NCI-H510A treated with DMSO at 0.1 percent for 48 hours (cell line): ENCODE measurements around the gene BPTF.
"Not testable (repeated sequence)": the region's sequence is repeated elsewhere in the genome, so short reads cannot be mapped to it uniquely, and the experiment has no call there.

Source experiments
- DNase-seq: peaks from one replicate; lab custom pipeline; 2025; lab: John Stamatoyannopoulos, UW

Gene BPTF, protein sequence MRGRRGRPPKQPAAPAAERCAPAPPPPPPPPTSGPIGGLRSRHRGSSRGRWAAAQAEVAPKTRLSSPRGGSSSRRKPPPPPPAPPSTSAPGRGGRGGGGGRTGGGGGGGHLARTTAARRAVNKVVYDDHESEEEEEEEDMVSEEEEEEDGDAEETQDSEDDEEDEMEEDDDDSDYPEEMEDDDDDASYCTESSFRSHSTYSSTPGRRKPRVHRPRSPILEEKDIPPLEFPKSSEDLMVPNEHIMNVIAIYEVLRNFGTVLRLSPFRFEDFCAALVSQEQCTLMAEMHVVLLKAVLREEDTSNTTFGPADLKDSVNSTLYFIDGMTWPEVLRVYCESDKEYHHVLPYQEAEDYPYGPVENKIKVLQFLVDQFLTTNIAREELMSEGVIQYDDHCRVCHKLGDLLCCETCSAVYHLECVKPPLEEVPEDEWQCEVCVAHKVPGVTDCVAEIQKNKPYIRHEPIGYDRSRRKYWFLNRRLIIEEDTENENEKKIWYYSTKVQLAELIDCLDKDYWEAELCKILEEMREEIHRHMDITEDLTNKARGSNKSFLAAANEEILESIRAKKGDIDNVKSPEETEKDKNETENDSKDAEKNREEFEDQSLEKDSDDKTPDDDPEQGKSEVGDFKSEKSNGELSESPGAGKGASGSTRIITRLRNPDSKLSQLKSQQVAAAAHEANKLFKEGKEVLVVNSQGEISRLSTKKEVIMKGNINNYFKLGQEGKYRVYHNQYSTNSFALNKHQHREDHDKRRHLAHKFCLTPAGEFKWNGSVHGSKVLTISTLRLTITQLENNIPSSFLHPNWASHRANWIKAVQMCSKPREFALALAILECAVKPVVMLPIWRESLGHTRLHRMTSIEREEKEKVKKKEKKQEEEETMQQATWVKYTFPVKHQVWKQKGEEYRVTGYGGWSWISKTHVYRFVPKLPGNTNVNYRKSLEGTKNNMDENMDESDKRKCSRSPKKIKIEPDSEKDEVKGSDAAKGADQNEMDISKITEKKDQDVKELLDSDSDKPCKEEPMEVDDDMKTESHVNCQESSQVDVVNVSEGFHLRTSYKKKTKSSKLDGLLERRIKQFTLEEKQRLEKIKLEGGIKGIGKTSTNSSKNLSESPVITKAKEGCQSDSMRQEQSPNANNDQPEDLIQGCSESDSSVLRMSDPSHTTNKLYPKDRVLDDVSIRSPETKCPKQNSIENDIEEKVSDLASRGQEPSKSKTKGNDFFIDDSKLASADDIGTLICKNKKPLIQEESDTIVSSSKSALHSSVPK (N-terminal part only)

DNA sequence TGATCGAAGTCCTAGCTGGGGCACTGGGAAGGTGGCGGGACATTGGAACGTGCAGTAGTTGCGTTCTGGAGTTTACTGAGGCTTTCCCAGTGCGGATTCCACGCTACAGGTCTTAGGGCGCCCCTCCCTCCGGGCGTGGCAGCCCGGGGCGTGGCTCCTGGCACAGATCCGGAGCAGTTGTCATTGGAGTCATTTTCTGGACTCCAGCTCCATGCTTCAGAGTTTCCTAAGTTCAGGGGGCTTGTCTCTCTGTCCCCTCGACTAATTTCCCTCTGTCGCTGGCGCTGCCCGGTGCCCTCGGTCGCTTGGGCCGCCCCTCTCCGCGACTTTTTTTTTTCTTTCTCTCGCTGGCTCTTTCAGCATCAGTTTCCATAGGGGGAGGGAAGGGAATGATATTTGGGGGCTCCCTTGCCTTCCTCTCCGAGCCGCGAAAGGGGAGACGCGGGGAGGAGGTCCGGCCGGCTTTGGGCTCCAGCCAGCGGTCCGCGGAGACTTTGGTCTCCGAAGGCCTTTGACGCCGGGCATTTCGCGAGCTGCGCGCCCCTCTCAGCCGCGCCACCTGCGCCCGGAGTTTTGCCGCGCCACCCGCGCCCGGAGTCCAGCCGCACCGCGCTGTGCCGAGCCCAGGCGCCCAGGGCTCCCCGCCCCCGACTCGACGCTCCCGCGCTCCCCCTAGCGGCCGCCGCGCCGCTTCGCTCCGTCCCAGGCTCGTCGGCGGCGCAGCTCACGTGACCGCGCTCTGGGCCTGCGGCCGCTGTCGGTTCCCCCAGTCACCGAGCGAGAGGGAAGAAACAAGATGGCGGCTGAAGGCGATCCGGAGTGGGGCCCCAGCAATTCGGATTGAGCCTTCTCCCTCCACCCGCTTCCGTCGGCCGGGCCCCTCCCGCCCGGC lies at the start of gene BPTF:
BPTF (plus strand) TSS at position 769 of the 892 bp plus-strand sequence. CDS start 222 bp downstream, outside the sequence.
- DNase-seq, result peak; percentile 93

DNA sequence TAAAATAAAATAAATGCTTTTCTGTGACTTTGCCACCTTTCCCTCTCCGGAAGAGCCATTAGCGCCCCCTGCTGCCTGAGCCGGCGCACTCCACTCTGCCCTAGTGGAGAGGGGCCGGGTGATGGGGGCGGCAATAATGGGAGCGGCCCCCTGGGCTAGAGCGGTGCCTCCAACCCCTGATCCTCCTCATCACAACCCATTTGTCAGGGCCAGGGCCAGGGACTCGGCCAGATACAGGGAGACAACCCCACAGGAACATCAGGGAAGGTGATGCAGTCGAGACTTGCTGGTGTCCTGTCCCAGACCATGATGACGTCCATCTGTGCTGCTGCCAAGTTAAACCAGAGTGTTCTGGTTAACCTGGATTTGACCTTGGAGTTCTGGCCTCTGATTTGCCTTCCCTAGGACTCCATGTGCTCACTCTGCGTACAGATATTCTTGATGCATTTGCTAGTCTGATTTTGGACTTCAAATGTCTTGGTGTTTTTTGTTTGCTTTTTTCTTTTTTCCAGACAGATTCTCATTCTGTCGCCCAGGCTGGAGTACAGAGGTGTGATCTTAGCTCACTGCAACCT lies 46.1 kb upstream of the BPTF start:
- no peak for DNase-seq

DNA sequence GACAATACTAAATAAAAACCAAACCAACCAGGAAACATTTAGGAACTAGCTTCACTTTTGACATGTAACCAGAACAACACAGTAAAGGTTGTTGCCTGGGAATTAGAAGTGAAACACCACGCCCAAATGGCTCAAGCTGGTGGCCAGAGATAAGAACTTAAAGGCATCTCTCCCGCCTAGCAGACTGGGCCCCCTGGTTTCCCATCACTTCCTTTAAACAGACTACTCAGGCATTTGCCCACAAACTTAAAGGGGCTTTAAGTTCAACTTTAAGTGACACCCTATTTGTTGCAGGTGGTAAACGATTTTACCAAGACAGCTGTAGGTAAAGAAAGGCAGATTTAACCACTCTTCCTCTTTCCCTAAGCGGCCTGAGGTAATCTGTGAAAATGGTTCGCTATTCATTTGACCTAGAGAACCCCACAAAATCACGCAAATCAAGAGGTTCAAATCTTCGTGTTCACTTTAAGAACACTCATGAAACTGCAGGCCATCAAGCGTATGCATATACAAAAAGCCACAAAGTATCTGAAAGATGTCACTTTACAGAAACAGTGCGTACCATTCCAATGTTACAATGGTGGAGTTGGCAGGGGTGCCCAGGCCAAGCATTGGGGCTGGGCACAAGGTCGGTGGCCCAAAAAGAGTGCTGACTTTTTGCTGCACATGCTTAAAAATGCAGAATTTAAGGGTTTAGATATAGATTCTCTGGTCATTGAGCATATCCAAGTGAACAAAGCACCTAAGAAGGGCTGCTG lies 40.8 kb upstream of the BPTF start:
- DNase-seq, result no peak

DNA sequence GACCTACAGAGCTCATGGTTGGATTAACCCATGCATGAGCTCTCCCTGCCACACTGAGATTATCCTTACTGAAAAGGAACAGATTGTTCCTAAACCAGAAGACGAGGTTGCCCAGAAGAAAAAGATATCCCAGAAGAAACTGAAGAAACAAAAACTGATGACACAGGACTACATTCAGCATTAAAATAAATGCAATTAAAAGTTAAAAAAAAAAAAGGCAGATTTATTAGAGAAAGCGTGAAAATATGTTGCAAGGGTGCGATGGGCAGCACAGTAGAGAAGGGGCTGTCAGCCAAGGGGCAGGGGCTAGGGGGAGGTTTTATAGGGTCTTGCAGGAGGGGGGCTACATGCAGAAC lies 40.2 kb upstream of the BPTF start:
- no peak for DNase-seq

DNA sequence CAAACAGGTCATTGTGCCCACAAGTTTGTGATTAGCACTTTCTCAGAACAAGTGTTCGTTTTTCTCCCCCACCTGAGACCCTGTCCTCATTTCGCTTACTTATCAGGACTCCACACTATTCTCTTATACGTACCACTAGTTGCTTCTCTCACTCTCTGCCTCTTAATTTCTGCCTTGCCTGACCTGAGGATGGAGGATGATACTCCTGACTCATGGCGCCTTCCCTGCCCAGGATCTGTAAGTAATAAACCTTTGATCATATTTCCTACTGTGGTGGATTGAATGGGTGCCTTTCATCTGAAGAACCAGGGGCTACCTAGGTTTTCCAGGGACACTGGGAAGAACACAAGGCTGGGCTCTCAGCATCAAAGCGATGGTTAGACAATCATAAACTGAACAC lies 39.8 kb upstream of the BPTF start:
- DNase-seq, result no peak

DNA sequence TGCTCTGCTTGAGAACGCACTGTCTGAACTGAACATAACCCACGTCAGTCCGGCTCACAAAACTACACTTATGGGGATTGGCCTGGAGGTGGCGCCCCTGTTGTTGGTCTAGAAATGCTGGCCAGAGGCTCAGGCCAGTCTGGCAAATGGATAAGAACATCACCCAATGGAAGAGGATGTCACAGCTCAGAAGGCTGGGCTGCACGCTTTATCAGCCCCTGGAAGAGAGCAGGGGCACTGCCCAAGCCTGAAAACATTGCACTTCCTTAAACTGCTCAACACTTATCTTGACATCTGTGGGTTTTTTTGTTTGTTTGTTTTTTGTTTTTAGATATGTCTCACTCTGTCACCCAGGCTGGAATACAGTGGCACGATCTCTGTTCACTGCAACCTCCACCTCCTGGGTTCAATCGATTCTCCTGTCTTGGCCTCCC lies 24.8 kb upstream of the BPTF start:
- peak; percentile 58 for DNase-seq

DNA sequence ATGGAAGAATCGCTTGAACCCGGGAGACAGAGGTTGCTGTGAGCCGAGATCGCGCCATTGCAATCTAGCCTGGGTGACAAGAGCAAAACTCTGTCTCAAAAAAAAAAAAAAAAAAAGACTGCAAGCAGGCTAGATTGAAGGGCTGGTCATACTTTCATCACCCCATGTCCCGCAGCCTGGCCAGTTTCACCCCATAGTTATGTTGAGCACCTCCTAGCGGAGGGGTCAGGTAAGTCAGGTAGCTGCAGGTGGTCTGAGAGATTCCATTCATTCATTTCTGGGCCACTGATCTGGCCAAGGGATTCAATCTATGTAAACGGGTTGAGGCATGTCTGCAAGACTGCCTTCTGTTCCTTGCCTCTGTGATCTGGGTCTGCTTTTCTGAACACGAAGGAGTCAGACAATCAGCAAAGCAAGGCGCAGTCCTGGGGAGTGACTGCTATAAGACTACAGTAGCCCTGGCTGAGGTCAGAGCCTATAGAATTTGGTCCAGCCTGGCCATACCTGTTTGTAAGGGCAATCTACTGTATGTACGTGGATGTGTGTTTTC lies 23.6 kb upstream of the BPTF start:
- DNase-seq, result no peak

DNA sequence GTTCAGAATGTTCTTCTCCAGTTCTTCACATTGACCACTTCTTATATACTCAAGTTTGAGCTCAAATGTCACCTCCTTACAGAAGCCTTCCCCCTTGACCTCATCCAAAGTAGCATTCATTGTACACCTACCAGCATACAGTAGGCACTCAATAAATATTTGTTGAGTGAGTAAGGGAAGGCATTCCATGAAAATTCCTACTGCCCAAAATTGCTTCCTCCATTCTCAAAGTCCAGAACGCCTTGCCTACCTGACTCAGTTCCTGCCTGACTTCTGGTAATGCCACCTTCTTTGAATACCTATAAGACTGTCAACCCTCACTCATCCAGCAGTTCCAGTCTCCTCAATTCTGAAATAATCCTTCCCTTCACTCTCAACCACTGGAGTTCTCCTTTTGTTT lies 14.8 kb upstream of the BPTF start:
- no peak for DNase-seq

DNA sequence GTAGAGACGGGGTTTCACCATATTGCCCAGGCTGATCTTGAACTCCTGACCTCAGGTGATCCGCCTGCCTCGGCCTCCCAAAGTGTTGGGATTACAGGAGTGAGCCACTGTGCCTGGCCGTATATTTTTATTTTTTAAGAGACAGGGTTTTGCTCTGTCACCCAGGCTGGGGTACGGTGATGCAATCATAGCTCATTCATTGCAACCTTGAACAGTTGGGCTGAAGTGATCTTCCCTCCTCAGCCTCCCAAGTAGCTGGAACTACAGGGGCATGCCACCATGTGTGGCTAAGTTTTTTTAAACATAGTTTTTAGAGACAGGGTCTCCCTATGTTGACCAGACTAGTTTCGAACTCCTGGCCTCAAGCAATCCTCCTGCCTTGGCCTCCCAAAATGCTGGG lies 12.9 kb upstream of the BPTF start:
- DNase-seq, result not testable (repeated sequence)

DNA sequence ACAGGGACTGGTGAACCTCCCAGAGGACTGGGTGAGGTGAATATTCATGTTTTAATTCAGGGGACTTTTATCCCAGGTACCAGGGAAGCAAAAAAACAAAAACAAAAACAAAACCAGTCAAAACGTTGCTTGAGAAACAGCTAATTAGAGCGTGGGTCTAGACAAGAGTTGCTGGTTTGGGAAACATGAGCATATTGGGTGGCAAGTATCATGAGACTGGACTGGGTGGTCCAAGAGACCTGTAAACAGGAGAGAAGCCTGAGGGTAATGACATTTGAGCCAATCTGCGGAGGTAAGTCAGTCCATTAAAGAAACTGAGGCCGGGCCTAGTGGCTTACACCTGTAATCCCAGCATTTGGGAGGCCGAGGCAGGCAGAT lies 11.5 kb upstream of the BPTF start:
- DNase-seq, result no peak

DNA sequence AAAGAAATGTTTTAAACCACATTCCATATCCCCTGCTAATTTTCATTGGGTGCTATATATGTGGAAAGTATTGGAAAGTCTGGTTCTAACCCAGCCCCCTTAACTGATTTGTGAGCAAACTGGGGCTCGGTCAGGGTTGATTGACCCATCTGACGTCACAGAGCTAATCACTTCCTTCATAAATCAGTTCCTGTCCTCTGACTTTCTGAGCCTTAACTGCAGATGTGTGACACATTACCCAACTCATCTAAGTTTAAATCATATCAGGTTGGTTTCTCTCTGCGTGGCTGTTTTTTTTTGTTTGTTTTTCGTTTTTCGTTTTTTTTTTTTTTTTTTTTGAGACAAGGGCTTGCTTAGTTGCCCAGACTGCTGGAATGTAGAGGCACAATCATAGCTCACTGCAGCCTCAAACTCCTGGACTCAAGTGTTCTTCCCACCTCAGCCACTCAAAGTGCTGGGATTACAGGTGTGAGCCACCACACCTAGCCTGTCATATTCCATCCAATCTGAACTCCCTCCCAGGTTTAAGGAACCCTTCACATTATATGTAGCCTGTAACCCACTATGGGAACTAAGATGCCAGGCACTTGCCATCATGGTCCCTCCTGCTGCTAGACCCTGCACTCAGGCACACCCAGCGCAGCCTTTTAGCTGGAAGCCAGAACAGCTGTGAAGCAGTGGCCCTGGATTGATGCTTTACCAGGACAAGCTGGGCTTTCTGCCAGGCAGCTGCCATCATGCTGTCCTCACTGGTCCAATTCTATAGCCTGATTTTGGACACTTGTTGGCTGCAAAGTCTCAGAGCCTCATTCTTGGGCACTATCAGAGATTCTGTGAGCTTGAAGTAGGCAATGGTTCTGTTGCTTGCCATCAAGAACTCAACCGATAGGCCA lies 6.9 kb upstream of the BPTF start:
- no peak for DNase-seq

DNA sequence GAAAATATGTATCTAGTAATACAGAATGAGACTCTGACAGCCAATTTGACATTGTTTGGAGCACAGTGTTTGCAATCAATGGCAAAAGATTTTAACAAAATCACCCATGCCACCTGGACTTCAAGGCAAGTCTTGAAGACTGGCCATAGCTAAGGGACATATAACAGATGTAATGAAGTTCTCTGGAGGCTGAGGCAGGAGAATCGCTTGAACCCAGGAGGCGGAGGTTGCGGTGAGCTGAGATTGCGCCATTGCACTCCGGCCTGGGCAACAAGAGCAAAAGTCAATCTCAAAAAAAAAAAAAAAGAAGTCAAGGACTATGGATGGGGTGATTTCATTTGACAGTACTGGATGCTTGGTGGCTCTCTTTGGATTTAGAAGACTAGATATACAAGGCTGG lies 5.6 kb upstream of the BPTF start:
- no peak for DNase-seq

DNA sequence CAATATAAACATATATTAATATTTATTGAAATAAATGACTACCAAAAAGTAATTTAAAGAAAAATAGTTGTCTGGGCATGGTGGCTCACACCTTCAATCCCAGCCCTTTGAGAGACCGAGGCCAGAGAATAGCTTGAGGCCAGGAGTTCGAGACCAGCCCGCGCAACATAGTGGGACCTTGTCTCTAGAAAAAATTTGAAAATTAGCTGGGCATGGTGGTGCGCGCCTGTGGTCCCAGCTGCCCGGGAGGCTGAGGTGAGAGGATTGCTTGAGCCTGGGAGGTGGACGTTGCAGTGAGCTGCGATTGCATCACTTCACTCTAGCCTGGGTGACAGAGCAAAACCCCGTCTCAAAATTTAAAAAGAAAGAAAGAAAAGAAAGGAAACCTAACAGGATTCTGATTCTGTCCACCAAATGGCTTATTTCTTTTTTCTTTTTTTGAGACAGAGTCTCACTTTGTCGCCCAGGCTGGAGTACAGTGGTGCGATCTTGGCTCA lies 3.4 kb upstream of the BPTF start:
- DNase-seq, result no peak

DNA sequence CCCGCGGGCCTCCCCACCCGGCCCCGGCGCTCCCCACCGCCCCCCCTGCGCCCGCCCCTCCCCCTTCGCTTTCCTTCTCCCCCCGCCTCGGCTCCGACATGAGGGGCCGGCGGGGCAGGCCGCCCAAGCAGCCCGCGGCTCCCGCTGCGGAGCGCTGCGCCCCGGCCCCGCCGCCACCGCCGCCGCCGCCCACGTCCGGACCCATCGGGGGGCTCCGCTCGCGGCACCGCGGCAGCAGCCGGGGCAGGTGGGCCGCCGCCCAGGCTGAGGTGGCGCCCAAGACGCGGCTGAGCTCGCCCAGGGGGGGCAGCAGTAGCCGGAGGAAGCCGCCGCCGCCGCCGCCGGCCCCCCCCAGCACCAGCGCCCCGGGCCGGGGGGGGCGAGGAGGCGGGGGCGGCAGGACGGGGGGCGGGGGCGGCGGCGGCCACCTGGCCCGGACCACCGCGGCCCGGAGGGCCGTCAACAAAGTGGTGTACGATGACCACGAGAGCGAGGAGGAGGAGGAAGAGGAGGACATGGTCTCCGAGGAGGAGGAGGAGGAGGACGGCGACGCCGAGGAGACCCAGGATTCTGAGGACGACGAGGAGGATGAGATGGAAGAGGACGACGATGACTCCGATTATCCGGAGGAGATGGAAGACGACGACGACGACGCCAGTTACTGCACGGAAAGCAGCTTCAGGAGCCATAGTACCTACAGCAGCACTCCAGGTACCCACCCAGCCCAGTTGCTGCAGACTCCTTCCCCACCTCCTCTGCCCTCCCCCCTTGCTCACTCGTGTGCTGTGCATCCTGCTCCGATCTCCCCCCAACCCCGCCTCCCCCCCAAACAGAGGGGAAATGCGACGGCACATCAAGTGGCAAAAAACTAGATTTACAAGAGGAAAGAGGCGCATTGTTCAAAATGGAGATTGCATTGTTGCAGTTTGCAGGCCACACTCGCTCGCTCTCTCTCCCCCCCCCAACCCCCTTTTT lies 611 bp downstream of the BPTF start:
- peak; percentile 29 for DNase-seq

DNA sequence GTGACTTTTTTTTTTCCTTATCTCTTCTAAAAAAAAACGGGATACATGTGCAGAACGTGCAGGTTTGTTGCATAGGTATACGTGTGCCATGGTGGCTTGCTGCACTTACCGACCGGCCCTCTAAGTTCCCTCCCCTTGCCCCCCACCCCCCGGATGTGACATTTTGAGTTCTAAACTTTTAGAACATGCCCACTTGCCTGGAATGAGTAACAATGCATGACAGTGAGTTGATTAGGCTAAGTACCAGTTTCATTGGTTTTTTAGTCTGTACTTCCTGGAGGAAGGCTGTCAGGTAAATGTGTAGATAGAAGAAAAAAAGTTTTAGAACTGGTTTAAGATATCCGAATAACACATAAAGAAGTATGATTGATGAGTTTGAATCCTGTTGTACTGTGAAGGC lies 4.0 kb downstream of the BPTF start:
- DNase-seq, result no peak

DNA sequence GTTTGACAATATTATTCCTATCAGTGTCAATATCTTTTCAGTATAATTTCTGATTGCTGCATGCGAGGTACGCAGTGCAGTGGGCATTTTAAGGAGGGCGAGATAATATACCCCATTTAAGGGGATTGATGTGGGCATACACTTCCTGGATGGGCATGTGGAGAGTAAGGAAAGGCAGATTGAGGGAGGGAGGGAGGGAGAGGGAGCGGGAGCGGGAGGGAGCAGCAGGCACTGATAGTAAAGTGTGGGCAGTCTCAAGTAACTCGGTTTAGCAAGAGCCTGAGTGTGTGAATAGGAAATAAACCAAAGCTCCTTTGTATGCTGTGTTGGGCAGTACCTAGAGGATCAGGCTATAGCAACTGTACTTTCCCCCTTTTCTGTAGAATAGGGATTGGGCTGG lies 5.1 kb downstream of the BPTF start:
- DNase-seq, result peak; percentile 30

DNA sequence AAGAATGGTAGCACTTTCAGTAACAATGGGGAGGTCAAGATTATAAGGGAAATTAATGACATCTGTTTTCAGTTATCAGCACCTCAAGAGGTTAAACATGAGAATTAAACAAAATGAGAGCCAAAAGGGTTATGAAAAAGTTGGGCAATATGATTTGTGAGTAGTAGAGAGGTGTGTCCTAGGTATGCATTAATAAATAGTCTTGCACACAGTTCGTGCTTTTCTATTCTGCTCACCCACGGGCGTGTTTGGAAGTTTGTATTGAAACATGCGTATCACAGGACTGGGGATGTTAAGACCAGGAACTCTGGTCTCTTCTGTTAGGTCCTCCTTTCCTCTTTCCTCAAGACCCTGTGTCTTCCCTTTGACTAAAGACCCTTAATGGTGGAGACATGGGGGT lies 6.0 kb downstream of the BPTF start:
- DNase-seq, result no peak

DNA sequence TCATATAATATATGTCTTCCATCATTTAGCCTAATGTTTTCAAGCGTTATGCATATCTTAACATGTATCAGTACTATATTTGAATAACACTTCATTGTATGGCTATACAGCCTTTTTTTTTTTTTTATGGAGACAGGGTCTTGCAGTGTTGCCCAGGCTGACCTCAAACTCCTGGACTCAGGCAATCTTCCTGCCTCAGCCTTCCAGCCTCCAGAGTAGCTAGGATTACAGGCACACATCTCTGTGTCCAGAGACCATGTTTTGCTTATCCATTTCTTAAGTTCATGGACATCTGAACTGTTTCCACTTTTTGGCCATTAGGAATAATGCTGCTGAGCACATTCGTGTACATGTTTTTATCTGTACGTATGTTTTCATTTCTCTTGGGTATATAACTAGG lies 7.8 kb downstream of the BPTF start:
- DNase-seq, result no peak
